Measurements from ENCODE around the gene CORO2A.

The CORO2A gene

DNA sequence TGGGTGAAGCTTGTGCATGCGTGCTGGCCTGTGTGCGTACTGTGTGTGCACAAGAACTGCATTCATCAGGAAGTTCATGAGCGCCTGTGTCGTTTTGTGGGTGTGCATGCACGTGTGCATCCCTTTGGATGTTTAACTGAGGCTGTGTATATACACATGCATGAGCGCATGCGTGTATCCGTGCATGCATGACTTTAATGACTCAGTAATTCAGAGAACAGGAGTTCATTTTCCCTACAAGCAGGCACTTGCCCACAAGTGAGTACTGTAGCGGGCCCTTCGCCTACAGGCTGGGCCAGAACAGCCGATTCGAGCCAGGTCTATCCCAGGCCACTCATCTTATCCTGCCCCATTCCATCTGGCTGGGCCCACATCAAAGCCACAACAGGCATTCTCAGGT is 29.8 kb downstream of the CORO2A start:
- TF ChIP-seq TCF12 (IDR thresholded peaks at IDR 0.05; ENCODE audit: low read depth), result no peak

DNA sequence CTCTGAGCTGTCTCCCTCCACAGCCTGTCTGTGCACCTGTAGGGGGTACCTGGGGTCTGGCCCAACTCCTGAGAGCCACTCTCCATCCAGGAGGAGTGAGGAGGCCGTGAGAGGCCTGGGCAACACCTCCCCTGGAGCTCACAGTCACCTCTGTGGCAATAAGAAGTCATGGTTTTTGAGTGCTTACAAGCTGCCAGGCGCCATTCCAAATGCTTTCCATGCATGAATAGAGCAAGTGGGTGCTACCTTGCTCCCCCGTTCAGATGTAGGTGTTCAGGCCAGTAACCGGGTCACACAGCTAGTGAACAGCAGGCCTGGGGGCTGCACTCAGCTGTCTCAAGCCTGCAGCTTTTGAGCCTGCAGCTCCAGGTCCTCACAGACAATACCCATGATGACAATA is 30.6 kb downstream of the CORO2A start:
- TF ChIP-seq EP300 (IDR thresholded peaks at IDR 0.05; ENCODE audit: borderline replicate concordance), result no peak
- TF ChIP-seq, protein P1, sequence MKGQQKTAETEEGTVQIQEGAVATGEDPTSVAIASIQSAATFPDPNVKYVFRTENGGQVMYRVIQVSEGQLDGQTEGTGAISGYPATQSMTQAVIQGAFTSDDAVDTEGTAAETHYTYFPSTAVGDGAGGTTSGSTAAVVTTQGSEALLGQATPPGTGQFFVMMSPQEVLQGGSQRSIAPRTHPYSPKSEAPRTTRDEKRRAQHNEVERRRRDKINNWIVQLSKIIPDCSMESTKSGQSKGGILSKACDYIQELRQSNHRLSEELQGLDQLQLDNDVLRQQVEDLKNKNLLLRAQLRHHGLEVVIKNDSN (IDR thresholded peaks at IDR 0.05), result no peak
- TF ChIP-seq ZBTB7A (IDR thresholded peaks at IDR 0.05; ENCODE audit: low read depth), result no peak
- no peak for TF ChIP-seq YY1 (IDR thresholded peaks at IDR 0.05; ENCODE audit: low read depth)
- TF ChIP-seq RAD21 (IDR thresholded peaks at IDR 0.05; ENCODE audit: low read depth), result no peak
- no peak for TF ChIP-seq FOXM1 (IDR thresholded peaks at IDR 0.05; ENCODE audit: borderline replicate concordance, low read depth)
- no peak for TF ChIP-seq TAF1 (IDR thresholded peaks at IDR 0.05; ENCODE audit: low read depth)
- no peak for TF ChIP-seq TCF12 (IDR thresholded peaks at IDR 0.05; ENCODE audit: low read depth)
- TF ChIP-seq, protein P2, sequence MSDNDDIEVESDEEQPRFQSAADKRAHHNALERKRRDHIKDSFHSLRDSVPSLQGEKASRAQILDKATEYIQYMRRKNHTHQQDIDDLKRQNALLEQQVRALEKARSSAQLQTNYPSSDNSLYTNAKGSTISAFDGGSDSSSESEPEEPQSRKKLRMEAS (IDR thresholded peaks at IDR 0.05), result no peak

DNA sequence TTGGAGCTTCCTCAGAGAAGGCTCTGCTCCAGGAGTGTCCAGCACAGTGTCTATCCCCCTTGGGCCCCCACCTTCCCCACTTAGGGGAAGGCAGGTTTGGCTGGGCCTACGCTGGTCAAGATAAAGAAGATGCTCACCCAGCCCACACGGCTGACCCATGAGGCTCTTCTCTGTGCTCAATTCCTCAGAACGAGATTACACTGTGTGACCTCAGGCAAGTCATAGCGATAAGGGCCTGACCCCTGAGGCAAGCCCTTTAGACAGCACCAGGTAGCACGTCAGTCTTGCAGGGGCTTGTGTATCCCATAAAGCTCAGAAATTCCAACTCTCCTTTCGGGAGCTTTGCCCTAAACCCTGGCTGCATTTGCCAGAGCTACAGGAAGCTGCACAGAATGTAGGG is 32.6 kb downstream of the CORO2A start:
- TF ChIP-seq EGR1 (IDR thresholded peaks at IDR 0.05), result no peak
- TF ChIP-seq YY1 (IDR thresholded peaks at IDR 0.05; ENCODE audit: low read depth), result no peak
- TF ChIP-seq, protein P2 (IDR thresholded peaks at IDR 0.05), result no peak
- TF ChIP-seq TAF1 (IDR thresholded peaks at IDR 0.05; ENCODE audit: low read depth), result no peak
- TF ChIP-seq FOXM1 (IDR thresholded peaks at IDR 0.05; ENCODE audit: borderline replicate concordance, low read depth), result no peak
- TF ChIP-seq CEBPB (IDR thresholded peaks at IDR 0.05), result no peak
- TF ChIP-seq EP300 (IDR thresholded peaks at IDR 0.05; ENCODE audit: borderline replicate concordance), result no peak
- TF ChIP-seq CREB1 (IDR thresholded peaks at IDR 0.05; ENCODE audit: low read depth), result no peak
- TF ChIP-seq TCF12 (IDR thresholded peaks at IDR 0.05; ENCODE audit: low read depth), result no peak
- TF ChIP-seq TEAD4 (IDR thresholded peaks at IDR 0.05), result no peak
- TF ChIP-seq, protein P1 (IDR thresholded peaks at IDR 0.05), result no peak
- no peak for TF ChIP-seq ZBTB7A (IDR thresholded peaks at IDR 0.05; ENCODE audit: low read depth)
- TF ChIP-seq RAD21 (IDR thresholded peaks at IDR 0.05; ENCODE audit: low read depth), result no peak

DNA sequence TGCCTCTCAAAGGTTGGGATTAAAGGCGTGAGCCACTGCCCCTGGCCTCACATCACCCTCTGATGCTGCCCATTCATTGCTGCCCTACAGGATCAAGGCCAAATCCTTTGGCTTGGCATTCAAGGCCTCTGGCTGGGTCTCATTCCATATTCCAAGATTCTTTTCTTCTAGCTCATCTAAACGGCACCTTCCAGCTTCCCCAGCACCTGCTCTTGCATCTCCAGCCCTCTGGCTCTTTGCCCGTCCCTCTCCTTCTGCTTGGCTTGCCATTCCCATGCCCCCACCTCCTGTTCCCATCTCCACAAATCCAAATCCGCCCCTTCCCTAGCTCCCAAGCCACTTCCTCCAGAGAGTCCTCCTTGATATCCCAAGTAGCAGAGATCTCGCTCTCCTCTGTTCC is 33.1 kb downstream of the CORO2A start:
- TF ChIP-seq TEAD4 (IDR thresholded peaks at IDR 0.05) (no peak), RAD21 (IDR thresholded peaks at IDR 0.05; ENCODE audit: low read depth) (no peak), TAF1 (IDR thresholded peaks at IDR 0.05; ENCODE audit: low read depth) (no peak), CREB1 (IDR thresholded peaks at IDR 0.05; ENCODE audit: low read depth) (no peak), TCF12 (IDR thresholded peaks at IDR 0.05; ENCODE audit: low read depth) (no peak), NFIC (IDR thresholded peaks at IDR 0.05) (no peak), CEBPB (IDR thresholded peaks at IDR 0.05) (no peak), EP300 (IDR thresholded peaks at IDR 0.05; ENCODE audit: borderline replicate concordance) (no peak), EGR1 (IDR thresholded peaks at IDR 0.05) (no peak), FOXM1 (IDR thresholded peaks at IDR 0.05; ENCODE audit: borderline replicate concordance, low read depth) (no peak), YY1 (IDR thresholded peaks at IDR 0.05; ENCODE audit: low read depth) (no peak)
- TF ChIP-seq, protein P3, sequence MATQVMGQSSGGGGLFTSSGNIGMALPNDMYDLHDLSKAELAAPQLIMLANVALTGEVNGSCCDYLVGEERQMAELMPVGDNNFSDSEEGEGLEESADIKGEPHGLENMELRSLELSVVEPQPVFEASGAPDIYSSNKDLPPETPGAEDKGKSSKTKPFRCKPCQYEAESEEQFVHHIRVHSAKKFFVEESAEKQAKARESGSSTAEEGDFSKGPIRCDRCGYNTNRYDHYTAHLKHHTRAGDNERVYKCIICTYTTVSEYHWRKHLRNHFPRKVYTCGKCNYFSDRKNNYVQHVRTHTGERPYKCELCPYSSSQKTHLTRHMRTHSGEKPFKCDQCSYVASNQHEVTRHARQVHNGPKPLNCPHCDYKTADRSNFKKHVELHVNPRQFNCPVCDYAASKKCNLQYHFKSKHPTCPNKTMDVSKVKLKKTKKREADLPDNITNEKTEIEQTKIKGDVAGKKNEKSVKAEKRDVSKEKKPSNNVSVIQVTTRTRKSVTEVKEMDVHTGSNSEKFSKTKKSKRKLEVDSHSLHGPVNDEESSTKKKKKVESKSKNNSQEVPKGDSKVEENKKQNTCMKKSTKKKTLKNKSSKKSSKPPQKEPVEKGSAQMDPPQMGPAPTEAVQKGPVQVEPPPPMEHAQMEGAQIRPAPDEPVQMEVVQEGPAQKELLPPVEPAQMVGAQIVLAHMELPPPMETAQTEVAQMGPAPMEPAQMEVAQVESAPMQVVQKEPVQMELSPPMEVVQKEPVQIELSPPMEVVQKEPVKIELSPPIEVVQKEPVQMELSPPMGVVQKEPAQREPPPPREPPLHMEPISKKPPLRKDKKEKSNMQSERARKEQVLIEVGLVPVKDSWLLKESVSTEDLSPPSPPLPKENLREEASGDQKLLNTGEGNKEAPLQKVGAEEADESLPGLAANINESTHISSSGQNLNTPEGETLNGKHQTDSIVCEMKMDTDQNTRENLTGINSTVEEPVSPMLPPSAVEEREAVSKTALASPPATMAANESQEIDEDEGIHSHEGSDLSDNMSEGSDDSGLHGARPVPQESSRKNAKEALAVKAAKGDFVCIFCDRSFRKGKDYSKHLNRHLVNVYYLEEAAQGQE (IDR thresholded peaks at IDR 0.05; ENCODE audit: low read depth), result no peak
- TF ChIP-seq, protein P1 (IDR thresholded peaks at IDR 0.05), result no peak
- TF ChIP-seq, protein P2 (IDR thresholded peaks at IDR 0.05), result no peak

DNA sequence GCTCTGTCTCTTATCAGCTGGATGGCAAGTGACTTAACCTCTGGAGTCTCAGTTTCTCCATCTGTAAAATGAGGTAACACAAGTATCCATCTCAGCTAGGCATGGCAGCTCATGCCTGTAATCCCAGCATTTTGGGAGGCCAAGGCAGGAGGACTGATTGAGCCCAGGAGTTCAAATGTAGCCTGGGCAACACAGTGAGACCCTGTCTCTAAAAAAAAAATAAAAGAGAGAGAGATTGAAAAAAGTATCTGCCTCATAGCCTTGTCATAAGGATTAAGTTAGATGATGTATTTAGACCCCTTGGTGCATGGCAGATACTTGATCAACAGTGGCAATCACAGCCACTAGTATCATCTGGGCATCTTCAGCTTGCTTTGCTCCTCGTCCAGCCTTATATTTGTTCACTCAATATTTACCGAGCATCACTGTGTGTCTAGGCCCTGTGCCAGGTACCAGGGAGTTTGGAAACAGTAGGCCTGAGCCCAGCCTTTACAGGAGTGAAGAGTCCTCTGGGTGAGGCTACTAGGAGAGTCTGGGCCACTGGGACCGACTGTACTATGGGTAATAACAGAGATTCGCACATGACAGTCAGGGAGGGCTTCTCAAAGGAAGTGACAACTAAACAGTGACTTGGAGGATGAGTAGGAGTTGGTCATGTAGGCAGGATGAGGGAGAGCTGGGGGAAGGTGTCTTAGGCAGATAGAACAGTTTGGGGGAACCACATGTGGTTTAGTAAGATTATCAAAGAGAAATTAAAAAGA is 34.2 kb downstream of the CORO2A start:
- TF ChIP-seq TAF1 (IDR thresholded peaks at IDR 0.05; ENCODE audit: low read depth) (no peak), FOXM1 (IDR thresholded peaks at IDR 0.05; ENCODE audit: borderline replicate concordance, low read depth) (no peak), TCF12 (IDR thresholded peaks at IDR 0.05; ENCODE audit: low read depth) (no peak), CREB1 (IDR thresholded peaks at IDR 0.05; ENCODE audit: low read depth) (no peak), YY1 (IDR thresholded peaks at IDR 0.05; ENCODE audit: low read depth) (no peak), CEBPB (IDR thresholded peaks at IDR 0.05) (no peak)
- TF ChIP-seq, protein P3 (IDR thresholded peaks at IDR 0.05; ENCODE audit: low read depth), result no peak

Measured in Ishikawa (cell line).